GM21529 (cell line): ENCODE results near the gene DNAH17.

Experiments
- ATAC-seq: cut with Tn5 transposase; IDR thresholded peaks from one replicate; pipeline ENCODE4 v1.9.1; 2021; ENCODE audit not compliant: unreplicated experiment

DNAH17 gene

GRCh38 chr17:78416791-78417530, 160.2 kb downstream of the DNAH17 start:
- no peak for ATAC-seq

GRCh38 chr17:78415821-78416711, 161.1 kb downstream of the DNAH17 start:
- no peak for ATAC-seq

- ATAC-seq = no peak
These were observed 162.7 kb downstream of the DNAH17 start for GRCh38 chr17:78414178-78415162.

- ATAC-seq = no peak
These were observed 164.8 kb downstream of the DNAH17 start for GRCh38 chr17:78412403-78412802.

- no peak for ATAC-seq
These were observed 165.8 kb downstream of the DNAH17 start for GRCh38 chr17:78411241-78411857.

- no peak for ATAC-seq
These were observed 167.8 kb downstream of the DNAH17 start for GRCh38 chr17:78409191-78409928.

GRCh38 chr17:78408476-78409050, 168.6 kb downstream of the DNAH17 start:
- ATAC-seq = no peak

- no peak for ATAC-seq
These were observed 169.7 kb downstream of the DNAH17 start for GRCh38 chr17:78407387-78408000.

- ATAC-seq = no peak
These were observed 170.3 kb downstream of the DNAH17 start for GRCh38 chr17:78406920-78407319.

- no peak for ATAC-seq
These were observed 170.8 kb downstream of the DNAH17 start for GRCh38 chr17:78406396-78406795.

GRCh38 chr17:78403822-78404221, 173.4 kb downstream of the DNAH17 start:
- no peak for ATAC-seq

GRCh38 chr17:78401891-78402290, 175.3 kb downstream of the DNAH17 start:
- no peak for ATAC-seq

- ATAC-seq = no peak
These were observed 175.9 kb downstream of the DNAH17 start for GRCh38 chr17:78401246-78401645.

GRCh38 chr17:78400581-78401240, 176.5 kb downstream of the DNAH17 start:
- ATAC-seq = no peak

- no peak for ATAC-seq
These were observed 177.5 kb downstream of the DNAH17 start for GRCh38 chr17:78399693-78400144.

GRCh38 chr17:78399028-78399692, 178.0 kb downstream of the DNAH17 start:
- no peak for ATAC-seq

- ATAC-seq = no peak
These were observed 178.8 kb downstream of the DNAH17 start for GRCh38 chr17:78398390-78398789.

GRCh38 chr17:78397681-78398101, 179.5 kb downstream of the DNAH17 start:
- ATAC-seq = no peak
